MCF 10A (cell line): ENCODE data around the gene DNAJB11. TPM values are rescaled to one million over a fixed set of nuclear protein-coding genes. Genes with fewer than 3 reads are reported as not detected.
A peak's percentile ranks its signal among the peaks of the same experiment; 100 is the strongest.

Source experiments
- BruUV-seq: library from RNA; stranded (reverse); fragments of 400-500 nt; replicated peaks from 2 replicates; lab custom pipeline; 2021; lab: Mats Ljungman, UMichigan
- CTCF ChIA-PET: fragments of 300-600 bp; sonication (Branson Sonifier 250); formaldehyde crosslinking; extraction: SDS; loops from one replicate; lab custom pipeline; 2021; ENCODE audit warnings: antibody characterized with exemption, inconsistent platforms; lab: Yijun Ruan, JAX
- POLR2A ChIA-PET: fragments of 300-600, 350-650 bp; sonication (Branson Sonifier 250); formaldehyde crosslinking; extraction: SDS; loops from one replicate; lab custom pipeline; 2020; ENCODE audit warnings: antibody characterized with exemption, inconsistent platforms; lab: Yijun Ruan, JAX
- DNase-seq: peaks from one replicate; pipeline ENCODE4 v3.0.0-alpha.2; 2018; ENCODE audit not compliant: unreplicated experiment
- H3K27ac Mint-ChIP-seq: one replicate; pipeline ENCODE4 v1.8.0; 2022; ENCODE audit warnings: mild to moderate bottlenecking, low read depth, mixed read lengths; ENCODE audit not compliant: unreplicated experiment
- H3K27me3 Mint-ChIP-seq: one replicate; pipeline ENCODE4 v1.8.0; 2022; ENCODE audit warnings: mixed read lengths; ENCODE audit not compliant: insufficient read depth, unreplicated experiment
- H3K36me3 Mint-ChIP-seq: one replicate; pipeline ENCODE4 v1.8.0; 2022; ENCODE audit warnings: mild to moderate bottlenecking, moderate library complexity, mixed read lengths; ENCODE audit not compliant: insufficient read depth, unreplicated experiment
- H3K4me1 Mint-ChIP-seq: one replicate; pipeline ENCODE4 v1.8.0; 2022; ENCODE audit warnings: mixed read lengths; ENCODE audit not compliant: insufficient read depth, unreplicated experiment
- H3K4me3 Mint-ChIP-seq: one replicate; pipeline ENCODE4 v1.8.0; 2022; ENCODE audit warnings: mild to moderate bottlenecking, moderate library complexity, mixed read lengths; ENCODE audit not compliant: unreplicated experiment
- H3K9me3 Mint-ChIP-seq: one replicate; pipeline ENCODE4 v1.8.0; 2022; ENCODE audit warnings: mixed read lengths; ENCODE audit not compliant: unreplicated experiment
- CTCF ChIP-seq: fragments of 200-600 bp; IDR thresholded peaks from one replicate; pipeline ENCODE4 v1.8.0; 2022; ENCODE audit warnings: antibody characterized with exemption, mild to moderate bottlenecking; ENCODE audit not compliant: unreplicated experiment
- intact Hi-C: fragments of 100-400 bp; cut with micrococcal nuclease; formaldehyde crosslinking; loops from 2 replicates; pipeline ENCODE4 v1.14.1; 2022
- total RNA-seq: library from RNA; stranded (reverse); gene quantifications from 2 replicates; pipeline ENCODE4 v1.2.3, GENCODE V29; 2022

DNAJB11 gene
- total RNA-seq, 1 experiment from 2014 or later = 116 TPM

GRCh38 chr3:186589121-186589520, 18.6 kb downstream of the DNAJB11 start:
- H3K27ac Mint-ChIP-seq = peak overlapping the region; percentile 86
- BruUV-seq = no TSS peak
- DNase-seq = peak; percentile 73
- H3K4me3 Mint-ChIP-seq = peak overlapping the region; percentile 47
- ChIA-PET POLR2A (interaction anchor here (0.7 to 14.3 kb wide), 11 partner anchors 18 to 781 kb away, joined by 3 to 161 read pairs (median 5); partner anchors contain the start of genes DNAJB11, EIF4A2, RFC4 and TBCCD1), CTCF (interaction anchor here (0.6 to 9.6 kb wide), 6 partner anchors 20 to 233 kb away, joined by 3 to 100 read pairs (median 7); partner anchors contain the start of genes AHSG and TBCCD1)
- TF ChIP-seq CTCF = peak; percentile 33
- H3K4me1 Mint-ChIP-seq = peaks cover 25% of the 10 kb centered on the region
- H3K36me3 Mint-ChIP-seq = peaks cover 25% of the 10 kb centered on the region
- H3K9me3 Mint-ChIP-seq = no peaks in the 10 kb centered on the region
- no peaks in the 10 kb centered on the region for H3K27me3 Mint-ChIP-seq
- intact Hi-C loops = loop anchor here (1.0 kb wide), 2 partner anchors 20 to 28 kb away; no protein-coding TSS in a partner anchor

- Mint-ChIP-seq H3K36me3 (peaks cover 17% of the 10 kb centered on the region), H3K9me3 (no peaks in the 10 kb centered on the region), H3K27ac (peak overlapping the region; percentile 61), H3K4me1 (peaks cover 25% of the 10 kb centered on the region), H3K27me3 (no peaks in the 10 kb centered on the region), H3K4me3 (no peak overlapping the region)
- TF ChIP-seq CTCF = no peak
- ChIA-PET POLR2A (interaction anchor here (0.7 to 14.3 kb wide), 18 partner anchors 9 to 216 kb away, joined by 3 to 161 read pairs (median 4); partner anchors contain the start of genes DNAJB11, EIF4A2, RFC4 and TBCCD1), CTCF (interaction anchor here (0.5 to 9.6 kb wide), 9 partner anchors 18 to 232 kb away, joined by 3 to 100 read pairs (median 4); partner anchors contain the start of gene AHSG)
- BruUV-seq = no TSS peak
- peak; percentile 87 for DNase-seq
- intact Hi-C loops = loop anchor here (1.0 kb wide), 2 partner anchors 19 to 27 kb away; no protein-coding TSS in a partner anchor
Measured at GRCh38 chr3:186589856-186590579, 19.5 kb downstream of the DNAJB11 start.

DNA sequence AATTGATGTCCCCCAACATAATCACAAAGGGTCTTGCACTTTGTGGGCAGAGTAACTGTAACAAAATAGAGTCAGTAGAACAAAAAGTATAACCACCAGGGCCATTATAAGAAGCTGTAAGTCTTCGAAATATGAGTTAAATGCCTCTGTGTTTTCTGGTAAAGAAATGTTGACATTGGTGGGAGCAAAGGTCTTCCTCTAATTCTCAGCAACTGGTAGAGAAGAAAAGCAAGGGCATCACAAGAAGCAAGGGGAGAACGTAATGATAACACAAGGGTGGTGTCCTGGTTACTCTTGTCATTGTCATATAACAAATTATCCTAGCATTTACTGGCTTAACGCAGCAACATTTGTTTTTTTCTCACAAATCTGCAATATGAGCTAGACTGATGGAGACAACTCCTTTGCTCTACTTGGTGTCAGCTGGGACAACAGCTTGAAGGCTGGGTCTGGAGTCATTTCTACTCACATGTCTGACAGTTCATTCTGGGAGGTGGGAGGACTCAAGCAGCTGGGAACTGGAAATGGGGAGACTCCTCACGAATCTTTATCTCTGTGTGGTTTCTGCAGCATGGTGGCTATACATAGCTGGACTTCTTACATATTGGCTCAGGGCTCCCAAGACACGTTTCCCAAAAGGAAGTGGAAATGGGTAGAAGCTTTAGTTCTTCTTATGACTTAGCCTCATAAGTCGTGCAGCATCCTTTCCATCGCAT, 20.2 kb downstream of the DNAJB11 start:
- intact Hi-C loops = no loop called here
- H3K36me3 Mint-ChIP-seq = peaks cover 10% of the 10 kb centered on the region
- POLR2A ChIA-PET = interaction anchor here (0.5 to 14.3 kb wide), 15 partner anchors 8 to 483 kb away, joined by 4 to 161 read pairs (median 4); partner anchors contain the start of genes DNAJB11, EIF4A2, RFC4 and TBCCD1
- H3K9me3 Mint-ChIP-seq = no peaks in the 10 kb centered on the region
- H3K4me3 Mint-ChIP-seq = no peak overlapping the region
- CTCF ChIA-PET = interaction anchor here (0.6 to 9.6 kb wide), 7 partner anchors 8 to 231 kb away, joined by 3 to 100 read pairs (median 8); partner anchors contain the start of gene AHSG
- TF ChIP-seq CTCF = no peak
- no peak for DNase-seq
- H3K4me1 Mint-ChIP-seq = peaks cover 25% of the 10 kb centered on the region
- H3K27me3 Mint-ChIP-seq = no peaks in the 10 kb centered on the region
- peak overlapping the region; percentile 61 for H3K27ac Mint-ChIP-seq
- no TSS peak for BruUV-seq
